Measurements from ENCODE around the gene TMC8.
"Not testable (repeated sequence)": the region's sequence is repeated elsewhere in the genome, so short reads cannot be mapped to it uniquely, and the experiment has no call there.

Gene TMC8, protein sequence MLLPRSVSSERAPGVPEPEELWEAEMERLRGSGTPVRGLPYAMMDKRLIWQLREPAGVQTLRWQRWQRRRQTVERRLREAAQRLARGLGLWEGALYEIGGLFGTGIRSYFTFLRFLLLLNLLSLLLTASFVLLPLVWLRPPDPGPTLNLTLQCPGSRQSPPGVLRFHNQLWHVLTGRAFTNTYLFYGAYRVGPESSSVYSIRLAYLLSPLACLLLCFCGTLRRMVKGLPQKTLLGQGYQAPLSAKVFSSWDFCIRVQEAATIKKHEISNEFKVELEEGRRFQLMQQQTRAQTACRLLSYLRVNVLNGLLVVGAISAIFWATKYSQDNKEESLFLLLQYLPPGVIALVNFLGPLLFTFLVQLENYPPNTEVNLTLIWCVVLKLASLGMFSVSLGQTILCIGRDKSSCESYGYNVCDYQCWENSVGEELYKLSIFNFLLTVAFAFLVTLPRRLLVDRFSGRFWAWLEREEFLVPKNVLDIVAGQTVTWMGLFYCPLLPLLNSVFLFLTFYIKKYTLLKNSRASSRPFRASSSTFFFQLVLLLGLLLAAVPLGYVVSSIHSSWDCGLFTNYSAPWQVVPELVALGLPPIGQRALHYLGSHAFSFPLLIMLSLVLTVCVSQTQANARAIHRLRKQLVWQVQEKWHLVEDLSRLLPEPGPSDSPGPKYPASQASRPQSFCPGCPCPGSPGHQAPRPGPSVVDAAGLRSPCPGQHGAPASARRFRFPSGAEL

GRCh38 chr17:78130437-78131101, at the start of gene TMC8:
TSS of gene TMC8 (plus strand) at chr17:78130771. CDS start at chr17:78131589, 818 bp downstream.
- Histone ChIP-seq H3K9me3 (ENCODE audit: low read depth, low read length) (no peaks in the 10 kb centered on the region), H3K27ac (no peak within 1 kb of the TSS), H3K9ac (ENCODE audit: insufficient read length) (no peak within 1 kb of the TSS), H3K4me3 (no peak within 1 kb of the TSS), H3K36me3 (ENCODE audit: insufficient read depth, low read length) (no peaks in the 10 kb centered on the region)
- no peak for DNase-seq (ENCODE audit: low read depth, low spot score)
- TF ChIP-seq FOXP2 (optimal IDR thresholded peaks at IDR 0.05; ENCODE audit: control extremely low read depth, extremely low read length, insufficient read depth), result no peak
- no peak for TF ChIP-seq EZH2 (IDR thresholded peaks at IDR 0.05)
- no peak for TF ChIP-seq POLR2AphosphoS5 (IDR thresholded peaks at IDR 0.05; ENCODE audit: borderline replicate concordance, low read depth, low read length)

GRCh38 chr17:78081551-78081950, 49.0 kb upstream of the TMC8 start:
- Histone ChIP-seq H3K4me3 (no peak overlapping the region), H3K9me3 (ENCODE audit: low read depth, low read length) (no peaks in the 10 kb centered on the region), H3K9ac (ENCODE audit: insufficient read length) (no peak overlapping the region), H3K27ac (no peak overlapping the region), H3K36me3 (ENCODE audit: insufficient read depth, low read length) (peaks cover 14% of the 10 kb centered on the region; the same call in 1 of the 2 replicates)
- TF ChIP-seq EZH2 (IDR thresholded peaks at IDR 0.05) (no peak), POLR2AphosphoS5 (IDR thresholded peaks at IDR 0.05; ENCODE audit: borderline replicate concordance, low read depth, low read length) (no peak), FOXP2 (optimal IDR thresholded peaks at IDR 0.05; ENCODE audit: control extremely low read depth, extremely low read length, insufficient read depth) (no peak)
- DNase-seq (ENCODE audit: low read depth, low spot score), result no peak

DNA sequence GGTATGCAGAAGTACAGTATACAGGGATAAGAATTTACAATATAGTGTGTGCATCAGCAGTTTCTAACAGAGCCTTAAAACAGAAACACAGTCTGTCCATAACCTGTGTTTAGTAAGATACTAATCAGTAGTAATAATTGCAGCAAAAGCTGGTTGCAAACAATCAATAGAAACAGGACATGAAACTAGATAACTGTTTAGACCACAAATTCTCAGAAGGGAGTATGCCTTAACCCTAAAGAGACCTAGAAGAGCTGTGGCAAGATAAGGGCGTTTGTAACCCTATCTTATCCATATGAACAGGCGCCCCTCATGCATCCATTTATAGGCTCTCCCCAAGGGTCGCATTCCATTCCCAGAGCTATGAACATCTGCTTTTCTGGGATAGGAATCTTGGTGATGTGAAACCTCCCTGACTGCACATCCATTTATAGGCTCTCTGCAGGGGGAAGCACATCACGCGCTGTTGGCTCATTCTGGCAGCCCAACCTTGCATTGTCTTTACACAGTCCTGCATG, 48.2 kb upstream of the TMC8 start:
- DNase-seq (ENCODE audit: low read depth, low spot score); H3K27ac ChIP-seq; H3K9me3 ChIP-seq (ENCODE audit: low read depth, low read length); H3K9ac ChIP-seq (ENCODE audit: insufficient read length); H3K4me3 ChIP-seq: not testable (repeated sequence)
- H3K36me3 ChIP-seq (ENCODE audit: insufficient read depth, low read length), result peaks cover 18% of the 10 kb centered on the region

DNA sequence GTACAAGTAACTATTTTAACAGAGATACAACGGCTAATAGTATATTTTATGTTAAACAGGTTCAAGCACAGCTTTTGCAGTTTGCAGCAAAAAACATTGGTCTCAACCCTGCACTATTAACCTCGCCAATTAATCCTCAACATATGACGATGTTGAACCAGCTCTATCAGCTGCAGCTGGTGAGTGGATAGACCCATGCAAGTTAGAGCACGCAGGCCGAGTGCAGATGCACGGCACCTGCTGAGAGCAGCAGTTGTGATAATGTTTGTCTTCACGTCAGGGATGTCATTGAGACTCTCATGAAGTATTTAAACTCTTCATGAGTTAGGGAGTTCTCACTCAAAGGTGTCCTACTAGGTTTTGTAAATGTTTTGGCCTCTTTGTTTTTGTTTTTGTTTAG, 47.6 kb upstream of the TMC8 start:
- H3K27ac ChIP-seq, result no peak overlapping the region
- DNase-seq (ENCODE audit: low read depth, low spot score), result no peak
- peaks cover 18% of the 10 kb centered on the region for H3K36me3 ChIP-seq (ENCODE audit: insufficient read depth, low read length)
- H3K9ac ChIP-seq (ENCODE audit: insufficient read length), result no peak overlapping the region
- no peaks in the 10 kb centered on the region for H3K9me3 ChIP-seq (ENCODE audit: low read depth, low read length)
- TF ChIP-seq EZH2 (IDR thresholded peaks at IDR 0.05) (no peak), POLR2AphosphoS5 (IDR thresholded peaks at IDR 0.05; ENCODE audit: borderline replicate concordance, low read depth, low read length) (no peak), FOXP2 (optimal IDR thresholded peaks at IDR 0.05; ENCODE audit: control extremely low read depth, extremely low read length, insufficient read depth) (no peak)
- H3K4me3 ChIP-seq, result no peak overlapping the region

GRCh38 chr17:78086740-78087139, 43.8 kb upstream of the TMC8 start:
- H3K4me3 ChIP-seq, result no peak overlapping the region
- TF ChIP-seq EZH2 (IDR thresholded peaks at IDR 0.05) (no peak), POLR2AphosphoS5 (IDR thresholded peaks at IDR 0.05; ENCODE audit: borderline replicate concordance, low read depth, low read length) (no peak), FOXP2 (optimal IDR thresholded peaks at IDR 0.05; ENCODE audit: control extremely low read depth, extremely low read length, insufficient read depth) (no peak)
- no peak overlapping the region for H3K27ac ChIP-seq
- DNase-seq (ENCODE audit: low read depth, low spot score), result no peak
- H3K9ac ChIP-seq (ENCODE audit: insufficient read length), result no peak overlapping the region
- H3K36me3 ChIP-seq (ENCODE audit: insufficient read depth, low read length), result peaks cover 25% of the 10 kb centered on the region
- H3K9me3 ChIP-seq (ENCODE audit: low read depth, low read length), result no peaks in the 10 kb centered on the region

GRCh38 chr17:78088529-78088928, 42.0 kb upstream of the TMC8 start:
- H3K36me3 ChIP-seq (ENCODE audit: insufficient read depth, low read length), result peaks cover 37% of the 10 kb centered on the region
- H3K4me3 ChIP-seq, result no peak overlapping the region
- H3K27ac ChIP-seq, result no peak overlapping the region
- H3K9me3 ChIP-seq (ENCODE audit: low read depth, low read length), result no peaks in the 10 kb centered on the region
- no peak overlapping the region for H3K9ac ChIP-seq (ENCODE audit: insufficient read length)
- no peak for TF ChIP-seq EZH2 (IDR thresholded peaks at IDR 0.05)
- TF ChIP-seq FOXP2 (optimal IDR thresholded peaks at IDR 0.05; ENCODE audit: control extremely low read depth, extremely low read length, insufficient read depth), result no peak
- TF ChIP-seq POLR2AphosphoS5 (IDR thresholded peaks at IDR 0.05; ENCODE audit: borderline replicate concordance, low read depth, low read length), result no peak
- no peak for DNase-seq (ENCODE audit: low read depth, low spot score)

GRCh38 chr17:78089576-78090281, 40.8 kb upstream of the TMC8 start:
- DNase-seq (ENCODE audit: low read depth, low spot score), result no peak
- H3K4me3 ChIP-seq, result no peak overlapping the region
- no peak overlapping the region for H3K9ac ChIP-seq (ENCODE audit: insufficient read length)
- TF ChIP-seq EZH2 (IDR thresholded peaks at IDR 0.05), result no peak
- TF ChIP-seq FOXP2 (optimal IDR thresholded peaks at IDR 0.05; ENCODE audit: control extremely low read depth, extremely low read length, insufficient read depth), result no peak
- TF ChIP-seq POLR2AphosphoS5 (IDR thresholded peaks at IDR 0.05; ENCODE audit: borderline replicate concordance, low read depth, low read length), result no peak
- H3K9me3 ChIP-seq (ENCODE audit: low read depth, low read length), result no peaks in the 10 kb centered on the region
- peaks cover 40% of the 10 kb centered on the region for H3K36me3 ChIP-seq (ENCODE audit: insufficient read depth, low read length)
- H3K27ac ChIP-seq, result no peak overlapping the region
